HepG2 (cell line): ENCODE measurements around the gene FAM229A. TPM values are rescaled to one million over a fixed set of nuclear protein-coding genes. Genes with fewer than 3 reads are reported as not detected.

Experiments
- CHCHD3 ChIP-seq: sonication (generic); formaldehyde crosslinking; IDR thresholded peaks from 2 replicates; pipeline ENCODE4 v1.8.0; 2022; ENCODE audit warnings: mild to moderate bottlenecking, missing genetic modification reagents, moderate library complexity
- ETV5 ChIP-seq: IDR thresholded peaks from 2 replicates; pipeline ENCODE4 v1.6.1; 2018; ENCODE audit warnings: missing biosample characterization, missing genetic modification reagents, inconsistent platforms, borderline replicate concordance
- PHF5A ChIP-seq: IDR thresholded peaks from one replicate; pipeline ENCODE4 v1.6.1; 2018; ENCODE audit warnings: low read depth, missing genetic modification reagents; ENCODE audit not compliant: unreplicated experiment
- RFX3 ChIP-seq: IDR thresholded peaks from 2 replicates; pipeline ENCODE4 v1.6.1; 2016; ENCODE audit warnings: missing biosample characterization, missing genetic modification reagents
- TMF1 ChIP-seq: sonication (generic); formaldehyde crosslinking; IDR thresholded peaks from 2 replicates; pipeline ENCODE4 v1.8.1; 2022; ENCODE audit warnings: low read depth, missing genetic modification reagents
- XRCC5 ChIP-seq: fragments of 200-400 bp; formaldehyde crosslinking; optimal IDR thresholded peaks from 2 replicates; pipeline ENCODE3; 2017; ENCODE audit warnings: mild to moderate bottlenecking, low read length
- YEATS2 ChIP-seq: sonication (generic); formaldehyde crosslinking; IDR thresholded peaks from 2 replicates; pipeline ENCODE4 v1.4.0; 2020; ENCODE audit warnings: missing genetic modification reagents, borderline replicate concordance
- ZIK1 ChIP-seq: sonication (generic); formaldehyde crosslinking; IDR thresholded peaks from 2 replicates; pipeline ENCODE4 v1.5.0; 2020; ENCODE audit warnings: mild to moderate bottlenecking, low read depth, missing genetic modification reagents, borderline replicate concordance
- ZNF232 ChIP-seq: sonication (generic); formaldehyde crosslinking; IDR thresholded peaks from 2 replicates; pipeline ENCODE4 v1.4.0; 2020; ENCODE audit warnings: missing genetic modification reagents, borderline replicate concordance
- ZNF253 ChIP-seq: sonication (generic); formaldehyde crosslinking; IDR thresholded peaks from 2 replicates; pipeline ENCODE4 v1.8.0; 2022; ENCODE audit warnings: mild to moderate bottlenecking, missing genetic modification reagents, borderline replicate concordance
- ZNF331 ChIP-seq: sonication (generic); formaldehyde crosslinking; IDR thresholded peaks from 2 replicates; pipeline ENCODE4 v1.4.0; 2020; ENCODE audit warnings: missing genetic modification reagents
- ZNF547 ChIP-seq: sonication (generic); formaldehyde crosslinking; IDR thresholded peaks from 2 replicates; pipeline ENCODE4 v1.5.1; 2020; ENCODE audit warnings: mild to moderate bottlenecking, missing genetic modification reagents
- ZNF776 ChIP-seq: sonication (generic); formaldehyde crosslinking; IDR thresholded peaks from 2 replicates; pipeline ENCODE4 v1.4.0; 2020; ENCODE audit warnings: mild to moderate bottlenecking, missing genetic modification reagents
- polyA plus RNA-seq, 8 experiments: library from polyadenylated mRNA; depleted of rRNA in 3 of 8; stranded (reverse) in 7 of 8; unstranded in 1 of 8; fragments of >200 nt; fragmentation: Illumina TruSeq in 4 of 8; extraction: Trizol in 4 of 8; gene quantifications; 2 replicates each; pipeline versions ENCODE4 v1.2.1 to v1.2.3, GENCODE V29; 2011 to 2016; ENCODE audit warnings: low read depth in 4 of 8, missing spikeins in 1 of 8, mixed read lengths in 1 of 8; ENCODE audit not compliant: insufficient read depth in 1 of 8
- total RNA-seq, 5 experiments: library from RNA; depleted of rRNA; stranded (reverse); fragments of >200 nt; fragmentation: Illumina TruSeq; extraction: Trizol; gene quantifications; 2 replicates each; pipeline ENCODE4 v1.2.3, GENCODE V29; 2016; ENCODE audit warnings: low read depth in 1 of 5
- TF ChIP-seq, protein P1 (sequence below): sonication (generic); formaldehyde crosslinking; IDR thresholded peaks from 2 replicates; pipeline ENCODE4 v1.9.0; 2021; ENCODE audit warnings: missing genetic modification reagents, mild to moderate bottlenecking, borderline replicate concordance
- TF ChIP-seq, protein P2 (sequence below): sonication (generic); formaldehyde crosslinking; IDR thresholded peaks from 2 replicates; pipeline ENCODE4 v1.4.0; 2020; ENCODE audit warnings: mild to moderate bottlenecking, missing genetic modification reagents
- TF ChIP-seq, protein P3 (sequence below): sonication (generic); formaldehyde crosslinking; IDR thresholded peaks from 2 replicates; pipeline ENCODE4 v1.4.0; 2020; ENCODE audit warnings: mild to moderate bottlenecking, missing genetic modification reagents
- TF ChIP-seq, protein P4 (sequence below): sonication (generic); formaldehyde crosslinking; IDR thresholded peaks from 2 replicates; pipeline ENCODE4 v1.4.0; 2020; ENCODE audit warnings: missing genetic modification reagents, mild to moderate bottlenecking, borderline replicate concordance
- TF ChIP-seq, protein P5 (sequence below): sonication (generic); formaldehyde crosslinking; IDR thresholded peaks from 2 replicates; pipeline ENCODE4 v1.4.0; 2020; ENCODE audit warnings: missing genetic modification reagents, mild to moderate bottlenecking, borderline replicate concordance
- TF ChIP-seq, protein P6 (sequence below): sonication (generic); formaldehyde crosslinking; IDR thresholded peaks from 2 replicates; pipeline ENCODE4 v1.4.0; 2020; ENCODE audit warnings: mild to moderate bottlenecking, low read depth, missing genetic modification reagents

Gene FAM229A
- total and polyA plus RNA-seq, 2 of the 13 experiments (the other 11 are each of a cell fraction or from before 2014, with no cell fraction given) = 3.2 to 17.6 TPM

DNA sequence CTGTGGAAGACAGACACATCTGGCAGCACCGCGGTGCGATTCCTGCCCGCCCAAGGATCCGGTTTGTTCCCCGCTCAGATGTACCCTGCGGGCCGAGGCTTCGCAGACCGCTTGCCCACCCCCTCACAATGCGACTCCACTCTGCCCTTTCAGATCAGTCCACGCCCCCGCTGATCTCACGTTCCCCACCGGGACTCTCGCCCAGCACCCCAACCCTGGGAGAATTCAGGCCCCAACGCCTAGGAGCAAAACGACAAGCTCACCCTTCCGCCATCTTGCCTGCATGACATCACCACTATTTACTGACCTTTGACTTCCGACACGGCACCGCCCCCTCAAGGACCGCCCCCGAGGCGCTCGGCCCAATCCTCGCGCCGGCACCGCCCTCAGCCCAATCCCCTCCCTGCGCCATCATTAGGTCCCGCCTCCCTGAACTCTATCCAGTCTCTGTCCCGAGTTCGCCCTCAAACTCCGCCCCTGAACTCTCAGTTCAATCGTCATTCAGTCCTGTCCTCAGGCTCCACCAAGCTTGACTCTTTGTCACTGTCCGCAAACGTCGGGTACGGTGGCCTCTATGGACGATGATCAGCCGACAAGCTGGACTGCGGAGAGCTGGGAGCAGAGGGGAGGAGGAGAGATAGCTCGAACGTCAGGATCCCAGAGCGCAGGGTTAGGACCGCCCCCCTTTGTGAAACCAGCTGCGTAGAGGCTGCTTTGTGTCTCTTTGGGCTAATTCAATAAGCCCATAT is 32.0 kb upstream of the FAM229A start, which contains the start of gene BSDC1 (continued):
- TF ChIP-seq, protein P1, sequence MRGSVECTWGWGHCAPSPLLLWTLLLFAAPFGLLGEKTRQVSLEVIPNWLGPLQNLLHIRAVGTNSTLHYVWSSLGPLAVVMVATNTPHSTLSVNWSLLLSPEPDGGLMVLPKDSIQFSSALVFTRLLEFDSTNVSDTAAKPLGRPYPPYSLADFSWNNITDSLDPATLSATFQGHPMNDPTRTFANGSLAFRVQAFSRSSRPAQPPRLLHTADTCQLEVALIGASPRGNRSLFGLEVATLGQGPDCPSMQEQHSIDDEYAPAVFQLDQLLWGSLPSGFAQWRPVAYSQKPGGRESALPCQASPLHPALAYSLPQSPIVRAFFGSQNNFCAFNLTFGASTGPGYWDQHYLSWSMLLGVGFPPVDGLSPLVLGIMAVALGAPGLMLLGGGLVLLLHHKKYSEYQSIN (CRISPR knock-in tag) = no peak
- TF ChIP-seq, protein P2, sequence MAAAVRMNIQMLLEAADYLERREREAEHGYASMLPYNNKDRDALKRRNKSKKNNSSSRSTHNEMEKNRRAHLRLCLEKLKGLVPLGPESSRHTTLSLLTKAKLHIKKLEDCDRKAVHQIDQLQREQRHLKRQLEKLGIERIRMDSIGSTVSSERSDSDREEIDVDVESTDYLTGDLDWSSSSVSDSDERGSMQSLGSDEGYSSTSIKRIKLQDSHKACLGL (CRISPR knock-in tag) = no peak
- TF ChIP-seq TMF1 (no peak), RFX3 (CRISPR knock-in tag) (no peak), ZNF547 (CRISPR knock-in tag) (peak; percentile 63; the same call in 1 of the 2 replicates), ZIK1 (CRISPR knock-in tag) (no peak), PHF5A (peak; percentile 76), CHCHD3 (CRISPR knock-in tag) (no peak), ZNF331 (CRISPR knock-in tag) (peak; percentile 49), ZNF232 (CRISPR knock-in tag) (no peak), XRCC5 (peak; percentile 79), ETV5 (CRISPR knock-in tag) (no peak; the same call in 1 of the 2 replicates), ZNF776 (CRISPR knock-in tag) (0 out of 2 replicates have a peak, but pooled peaks have one; percentile 22), ZNF253 (CRISPR knock-in tag) (no peak), YEATS2 (CRISPR knock-in tag) (peak; percentile 89; the same call in 1 of the 2 replicates)
- TF ChIP-seq, protein P3, sequence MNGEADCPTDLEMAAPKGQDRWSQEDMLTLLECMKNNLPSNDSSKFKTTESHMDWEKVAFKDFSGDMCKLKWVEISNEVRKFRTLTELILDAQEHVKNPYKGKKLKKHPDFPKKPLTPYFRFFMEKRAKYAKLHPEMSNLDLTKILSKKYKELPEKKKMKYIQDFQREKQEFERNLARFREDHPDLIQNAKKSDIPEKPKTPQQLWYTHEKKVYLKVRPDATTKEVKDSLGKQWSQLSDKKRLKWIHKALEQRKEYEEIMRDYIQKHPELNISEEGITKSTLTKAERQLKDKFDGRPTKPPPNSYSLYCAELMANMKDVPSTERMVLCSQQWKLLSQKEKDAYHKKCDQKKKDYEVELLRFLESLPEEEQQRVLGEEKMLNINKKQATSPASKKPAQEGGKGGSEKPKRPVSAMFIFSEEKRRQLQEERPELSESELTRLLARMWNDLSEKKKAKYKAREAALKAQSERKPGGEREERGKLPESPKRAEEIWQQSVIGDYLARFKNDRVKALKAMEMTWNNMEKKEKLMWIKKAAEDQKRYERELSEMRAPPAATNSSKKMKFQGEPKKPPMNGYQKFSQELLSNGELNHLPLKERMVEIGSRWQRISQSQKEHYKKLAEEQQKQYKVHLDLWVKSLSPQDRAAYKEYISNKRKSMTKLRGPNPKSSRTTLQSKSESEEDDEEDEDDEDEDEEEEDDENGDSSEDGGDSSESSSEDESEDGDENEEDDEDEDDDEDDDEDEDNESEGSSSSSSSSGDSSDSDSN (CRISPR knock-in tag) = peak; percentile 66
- TF ChIP-seq, protein P4, sequence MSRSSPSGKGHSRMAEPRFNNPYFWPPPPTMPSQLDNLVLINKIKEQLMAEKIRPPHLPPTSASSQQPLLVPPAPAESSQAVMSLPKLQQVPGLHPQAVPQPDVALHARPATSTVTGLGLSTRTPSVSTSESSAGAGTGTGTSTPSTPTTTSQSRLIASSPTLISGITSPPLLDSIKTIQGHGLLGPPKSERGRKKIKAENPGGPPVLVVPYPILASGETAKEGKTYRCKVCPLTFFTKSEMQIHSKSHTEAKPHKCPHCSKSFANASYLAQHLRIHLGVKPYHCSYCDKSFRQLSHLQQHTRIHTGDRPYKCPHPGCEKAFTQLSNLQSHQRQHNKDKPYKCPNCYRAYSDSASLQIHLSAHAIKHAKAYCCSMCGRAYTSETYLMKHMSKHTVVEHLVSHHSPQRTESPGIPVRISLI (CRISPR knock-in tag) = 0 out of 2 replicates have a peak, but pooled peaks have one; percentile 21
- TF ChIP-seq, protein P5, sequence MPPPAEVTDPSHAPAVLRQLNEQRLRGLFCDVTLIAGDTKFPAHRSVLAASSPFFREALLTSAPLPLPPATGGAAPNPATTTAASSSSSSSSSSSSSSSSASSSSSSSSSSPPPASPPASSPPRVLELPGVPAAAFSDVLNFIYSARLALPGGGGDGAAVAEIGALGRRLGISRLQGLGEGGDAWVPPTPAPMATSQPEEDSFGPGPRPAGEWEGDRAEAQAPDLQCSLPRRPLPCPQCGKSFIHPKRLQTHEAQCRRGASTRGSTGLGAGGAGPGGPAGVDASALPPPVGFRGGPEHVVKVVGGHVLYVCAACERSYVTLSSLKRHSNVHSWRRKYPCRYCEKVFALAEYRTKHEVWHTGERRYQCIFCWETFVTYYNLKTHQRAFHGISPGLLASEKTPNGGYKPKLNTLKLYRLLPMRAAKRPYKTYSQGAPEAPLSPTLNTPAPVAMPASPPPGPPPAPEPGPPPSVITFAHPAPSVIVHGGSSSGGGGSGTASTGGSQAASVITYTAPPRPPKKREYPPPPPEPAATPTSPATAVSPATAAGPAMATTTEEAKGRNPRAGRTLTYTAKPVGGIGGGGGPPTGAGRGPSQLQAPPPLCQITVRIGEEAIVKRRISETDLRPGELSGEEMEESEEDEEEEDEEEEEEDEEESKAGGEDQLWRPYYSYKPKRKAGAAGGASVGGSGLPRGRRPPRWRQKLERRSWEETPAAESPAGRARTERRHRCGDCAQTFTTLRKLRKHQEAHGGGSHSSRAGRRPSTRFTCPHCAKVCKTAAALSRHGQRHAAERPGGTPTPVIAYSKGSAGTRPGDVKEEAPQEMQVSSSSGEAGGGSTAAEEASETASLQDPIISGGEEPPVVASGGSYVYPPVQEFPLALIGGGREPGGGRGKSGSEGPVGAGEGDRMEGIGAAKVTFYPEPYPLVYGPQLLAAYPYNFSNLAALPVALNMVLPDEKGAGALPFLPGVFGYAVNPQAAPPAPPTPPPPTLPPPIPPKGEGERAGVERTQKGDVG = 0 out of 2 replicates have a peak, but pooled peaks have one; percentile 76
- TF ChIP-seq, protein P6, sequence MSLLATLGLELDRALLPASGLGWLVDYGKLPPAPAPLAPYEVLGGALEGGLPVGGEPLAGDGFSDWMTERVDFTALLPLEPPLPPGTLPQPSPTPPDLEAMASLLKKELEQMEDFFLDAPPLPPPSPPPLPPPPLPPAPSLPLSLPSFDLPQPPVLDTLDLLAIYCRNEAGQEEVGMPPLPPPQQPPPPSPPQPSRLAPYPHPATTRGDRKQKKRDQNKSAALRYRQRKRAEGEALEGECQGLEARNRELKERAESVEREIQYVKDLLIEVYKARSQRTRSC (CRISPR knock-in tag) = peak; percentile 37; the same call in 1 of the 2 replicates
